ENCODE measurements around the gene UGCG.

UGCG gene

GRCh38 chr9:111876179-111876578 is 20.4 kb upstream of the UGCG start:
- TF ChIP-seq CTCF (IDR thresholded peaks at IDR 0.05) = no peak

GRCh38 chr9:111877420-111877819 is 19.2 kb upstream of the UGCG start:
- no peak for TF ChIP-seq CTCF (IDR thresholded peaks at IDR 0.05)

GRCh38 chr9:111878946-111879345 is 17.7 kb upstream of the UGCG start:
- no peak for TF ChIP-seq CTCF (IDR thresholded peaks at IDR 0.05)

- no peak for TF ChIP-seq CTCF (IDR thresholded peaks at IDR 0.05)
These were observed 9.5 kb upstream of the UGCG start for GRCh38 chr9:111886983-111887718.

- no peak for TF ChIP-seq CTCF (IDR thresholded peaks at IDR 0.05)
These were observed 6.3 kb upstream of the UGCG start for GRCh38 chr9:111890334-111890733.

- no peak for TF ChIP-seq CTCF (IDR thresholded peaks at IDR 0.05)
These were observed 4.6 kb upstream of the UGCG start for GRCh38 chr9:111891910-111892499.

- TF ChIP-seq CTCF (IDR thresholded peaks at IDR 0.05) = peak; percentile 33; the same call in 1 of the 2 replicates
These were observed 457 bp downstream of the UGCG start for GRCh38 chr9:111896942-111897600.
